Right lobe of liver (tissue), 4 donors: ENCODE results near the gene HYAL3.

Source experiments
- CTCF ChIP-seq, 4 donors: fragments of 200-600 bp in 3 of 4; fragments of 450-650 bp in 1 of 4; IDR thresholded peaks; one replicate each; pipeline versions ENCODE4 v1.5.1 to v1.8.0; 2016 to 2022; ENCODE audit warnings: antibody characterized with exemption in 4 of 4, mild to moderate bottlenecking in 2 of 4
- POLR2A ChIP-seq: fragments of 450-650 bp; IDR thresholded peaks from one replicate; pipeline ENCODE4 v1.6.1; 2017; ENCODE audit warnings: antibody characterized with exemption, mild to moderate bottlenecking
- donor health status: DM: no; HTN: no; CAD: no.
- donor health status: DM: no; HTN: no; CAD: no.
- donor health status: DM: no; HTN: yes; CAD: no.

GRCh38 chr3:50331364-50331907 is 32.2 kb upstream of the HYAL3 start:
- TF ChIP-seq CTCF (IDR thresholded peaks at IDR 0.05), result no peak
- no peak for TF ChIP-seq POLR2A
